Tibial artery (tissue), 4 donors: ENCODE measurements around the gene PCARE.
A peak's percentile ranks its signal among the peaks of the same experiment; 100 is the strongest.

Experiments used
- DNase-seq, 2 donors: peaks; one replicate each; pipeline ENCODE4 v3.0.0-alpha.2; 2019
- H3K27ac ChIP-seq, 2 donors: fragments of 200-600 bp; sonication (generic) in 1 of 2; 1 replicate in 1 of 2; 2 replicates in 1 of 2; pipeline ENCODE4 v1.5.1; 2018 to 2019; ENCODE audit warnings: mild to moderate bottlenecking in 1 of 2
- H3K27me3 ChIP-seq, 2 donors: fragments of 200-600 bp; sonication (generic) in 1 of 2; one replicate each; pipeline versions ENCODE4 v1.5.1 to v1.6.0; 2016 to 2019
- H3K36me3 ChIP-seq, 3 donors: fragments of 200-600 bp; sonication (generic) in 2 of 3; one replicate each; pipeline ENCODE4 v1.5.1; 2016 to 2019; ENCODE audit warnings: mild to moderate bottlenecking in 2 of 3
- H3K4me1 ChIP-seq, 4 donors: fragments of 200-600 bp; sonication (generic) in 2 of 4; 1 replicate in 3 of 4; 2 replicates in 1 of 4; pipeline ENCODE4 v1.5.1; 2016 to 2019
- H3K4me3 ChIP-seq, 2 donors: fragments of 200-600 bp; sonication (generic) in 1 of 2; 1 replicate in 1 of 2; 2 replicates in 1 of 2; pipeline ENCODE4 v1.5.1; 2018 to 2019; ENCODE audit warnings: mild to moderate bottlenecking in 2 of 2
- H3K9me3 ChIP-seq, 3 donors: fragments of 200-600 bp; sonication (generic) in 1 of 3; one replicate each; pipeline ENCODE4 v1.5.1; 2016 to 2019
- intact Hi-C: fragments of 100-400 bp; cut with DNase I; formaldehyde crosslinking; loops from one replicate; pipeline ENCODE4 v1.15.0; 2023; ENCODE audit warnings: low total_unique reads
- TF ChIP-seq, protein P1 (sequence below), 2 experiments: fragments of 200-600 bp in 1 of 2; fragments of 450-650 bp in 1 of 2; IDR thresholded peaks; one replicate each; pipeline ENCODE4 v1.5.1; 2017 to 2019; ENCODE audit warnings: antibody characterized with exemption in 2 of 2, mild to moderate bottlenecking in 1 of 2, moderate library complexity in 1 of 2

PCARE gene

DNA sequence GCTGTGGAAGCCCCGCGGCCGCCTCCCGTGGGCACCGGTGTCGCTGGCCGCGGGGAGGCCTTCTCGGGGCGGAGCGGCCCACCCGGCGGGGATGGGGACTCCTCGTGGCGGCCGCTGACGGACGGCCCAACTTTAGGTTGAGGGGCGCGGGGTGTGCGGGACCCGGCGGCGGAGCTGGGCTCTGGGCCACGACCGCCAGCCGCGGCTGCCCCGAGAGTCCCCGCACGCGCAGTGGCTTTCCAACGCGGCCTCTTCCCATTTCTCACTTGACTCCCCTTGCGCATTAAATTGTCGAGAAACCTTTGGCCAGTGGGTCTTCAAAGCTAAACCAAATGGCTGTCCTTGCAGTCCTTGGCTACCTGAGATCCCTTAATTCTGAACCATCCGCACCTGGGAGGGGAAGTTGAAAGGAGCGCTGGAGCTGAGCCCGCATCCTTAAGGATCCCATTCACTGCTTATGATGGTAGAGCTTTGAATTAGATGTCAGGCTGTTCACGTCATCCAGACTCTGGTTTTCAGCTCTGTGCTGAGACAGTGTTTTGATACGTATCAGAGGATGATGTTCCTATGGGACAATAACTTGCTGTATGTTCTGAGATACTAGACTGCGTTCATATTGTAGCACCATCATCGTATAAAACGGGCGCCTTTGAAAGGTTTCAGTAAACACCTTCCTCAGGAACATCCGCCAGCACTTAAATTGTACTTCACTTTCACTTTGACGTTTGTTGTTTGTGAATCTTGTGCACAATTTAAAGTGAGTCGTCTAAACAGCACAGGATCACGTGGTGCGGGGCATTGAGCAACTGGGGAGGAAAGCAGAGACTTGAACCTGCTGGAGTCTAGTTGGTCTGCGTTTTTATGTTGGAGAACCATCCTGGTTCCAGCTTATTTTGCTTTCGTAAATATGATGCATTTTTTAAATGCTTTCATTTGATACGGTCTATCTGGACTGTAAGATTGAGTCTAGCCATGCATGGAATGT is 41.8 kb upstream of the PCARE start:
- no peaks in the 10 kb centered on the region for H3K36me3 ChIP-seq
- H3K27me3 ChIP-seq: no peaks in the 10 kb centered on the region
- peak overlapping the region; percentile 70 to 92 for H3K4me3 ChIP-seq
- H3K9me3 ChIP-seq: no peaks in the 10 kb centered on the region
- DNase-seq: peak; percentile 80 to 86
- H3K4me1 ChIP-seq: peaks cover 0 to 31% (median 12%) of the 10 kb centered on the region in 4 donors
- H3K27ac ChIP-seq: peak overlapping the region; percentile 78 to 87
- intact Hi-C loops: no loop called here
- TF ChIP-seq, protein P1, sequence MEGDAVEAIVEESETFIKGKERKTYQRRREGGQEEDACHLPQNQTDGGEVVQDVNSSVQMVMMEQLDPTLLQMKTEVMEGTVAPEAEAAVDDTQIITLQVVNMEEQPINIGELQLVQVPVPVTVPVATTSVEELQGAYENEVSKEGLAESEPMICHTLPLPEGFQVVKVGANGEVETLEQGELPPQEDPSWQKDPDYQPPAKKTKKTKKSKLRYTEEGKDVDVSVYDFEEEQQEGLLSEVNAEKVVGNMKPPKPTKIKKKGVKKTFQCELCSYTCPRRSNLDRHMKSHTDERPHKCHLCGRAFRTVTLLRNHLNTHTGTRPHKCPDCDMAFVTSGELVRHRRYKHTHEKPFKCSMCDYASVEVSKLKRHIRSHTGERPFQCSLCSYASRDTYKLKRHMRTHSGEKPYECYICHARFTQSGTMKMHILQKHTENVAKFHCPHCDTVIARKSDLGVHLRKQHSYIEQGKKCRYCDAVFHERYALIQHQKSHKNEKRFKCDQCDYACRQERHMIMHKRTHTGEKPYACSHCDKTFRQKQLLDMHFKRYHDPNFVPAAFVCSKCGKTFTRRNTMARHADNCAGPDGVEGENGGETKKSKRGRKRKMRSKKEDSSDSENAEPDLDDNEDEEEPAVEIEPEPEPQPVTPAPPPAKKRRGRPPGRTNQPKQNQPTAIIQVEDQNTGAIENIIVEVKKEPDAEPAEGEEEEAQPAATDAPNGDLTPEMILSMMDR (IDR thresholded peaks at IDR 0.05): no peak

DNA sequence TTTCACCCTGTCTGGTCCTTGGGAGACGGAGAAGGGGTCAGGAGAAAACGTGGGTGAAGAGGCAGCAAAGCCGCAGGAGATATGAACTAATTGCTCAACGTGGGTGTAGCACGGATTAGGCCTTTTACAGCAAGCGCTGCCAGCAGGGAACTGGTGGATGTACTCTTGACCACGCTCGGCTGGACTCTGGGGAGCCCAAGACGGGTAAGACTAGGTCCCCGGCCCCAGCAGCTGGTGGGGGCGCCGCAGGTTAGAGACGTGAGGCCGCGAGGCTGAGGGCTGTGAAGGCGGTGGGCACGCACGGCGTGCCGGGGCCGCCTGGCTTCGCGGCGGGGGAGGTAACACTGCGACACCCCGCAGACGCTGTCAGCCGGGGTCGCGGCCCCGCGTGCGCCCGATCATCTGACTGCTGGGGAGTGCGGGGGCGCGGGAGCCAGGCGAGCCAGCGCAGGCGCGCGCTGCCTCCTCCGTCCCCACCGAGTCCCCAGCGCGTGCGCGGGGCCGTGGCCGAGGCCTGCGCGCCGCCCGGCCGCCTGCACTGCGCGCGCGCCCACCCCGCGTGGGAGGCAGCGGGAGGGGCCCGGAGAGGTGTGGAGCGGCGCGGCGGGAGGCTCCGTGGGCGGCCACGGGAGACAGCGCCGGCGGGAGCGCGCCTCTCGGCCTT is 40.8 kb upstream of the PCARE start, which contains the start of gene CLIP4:
Gene CLIP4, plus strand, starts transcription at position 470 of the 664 bp plus-strand sequence. CDS start 5,974 bp downstream, outside the sequence.
- H3K4me3 ChIP-seq: peak within 1 kb of the TSS; percentile 70 to 92
- no peaks in the 10 kb centered on the region for H3K36me3 ChIP-seq
- TF ChIP-seq, protein P1 (IDR thresholded peaks at IDR 0.05): no peak
- peak within 1 kb of the TSS; percentile 78 to 87 for H3K27ac ChIP-seq
- peaks cover 0 to 24% (median 12%) of the 10 kb centered on the region in 4 donors for H3K4me1 ChIP-seq
- DNase-seq: peak; percentile 66 to 76
- H3K9me3 ChIP-seq: no peaks in the 10 kb centered on the region
- intact Hi-C loops: no loop called here
- no peaks in the 10 kb centered on the region for H3K27me3 ChIP-seq

DNA sequence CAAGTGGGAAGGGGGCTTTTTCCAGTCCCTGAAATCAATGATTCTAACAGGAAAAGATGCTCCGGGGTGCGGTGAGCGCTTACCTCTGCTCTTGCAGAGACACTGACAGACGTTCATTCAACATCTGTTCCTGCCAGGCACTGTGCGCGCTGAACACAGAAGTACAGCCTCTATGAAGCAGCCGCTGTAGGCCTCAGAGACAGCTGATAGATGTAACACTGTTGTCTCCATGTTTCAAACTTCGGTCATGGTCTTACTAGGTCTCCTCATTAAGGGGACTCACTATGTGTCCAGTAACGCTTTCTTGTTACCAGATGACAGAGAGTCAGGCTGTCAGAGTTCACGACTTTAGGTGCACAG is 40.2 kb upstream of the PCARE start:
- Histone ChIP-seq H3K27me3 (no peaks in the 10 kb centered on the region), H3K4me1 (peaks cover 0 to 22% (median 11%) of the 10 kb centered on the region in 4 donors), H3K36me3 (no peaks in the 10 kb centered on the region), H3K4me3 (peak overlapping the region; percentile 70 to 92), H3K9me3 (no peaks in the 10 kb centered on the region), H3K27ac (peak overlapping the region; percentile 78 to 87)
- intact Hi-C loops: no loop called here
- no peak for DNase-seq
- TF ChIP-seq, protein P1 (IDR thresholded peaks at IDR 0.05): no peak

DNA sequence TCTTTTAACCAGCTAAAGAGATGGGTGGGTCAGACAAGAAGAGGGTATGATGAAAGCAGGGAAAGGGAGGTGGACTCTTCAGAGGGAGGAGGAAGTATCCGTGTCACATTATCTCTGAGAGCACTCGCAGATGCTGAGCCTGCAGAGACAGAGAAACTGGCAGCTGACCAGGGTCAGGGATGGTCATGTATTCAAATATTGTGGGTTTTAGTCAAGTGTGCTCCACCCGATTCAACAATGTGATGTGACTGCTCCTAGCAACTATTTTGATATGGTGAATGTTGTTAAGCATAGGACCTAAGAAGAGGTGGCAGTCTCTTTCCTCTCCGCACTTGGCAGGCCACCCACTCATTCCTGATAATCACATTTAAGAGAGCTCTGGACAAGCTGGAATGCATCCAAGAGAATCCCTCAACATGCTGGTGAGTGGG is 39.6 kb upstream of the PCARE start:
- Histone ChIP-seq H3K27me3 (no peaks in the 10 kb centered on the region), H3K9me3 (no peaks in the 10 kb centered on the region), H3K4me1 (peaks cover 0 to 22% (median 10%) of the 10 kb centered on the region in 4 donors), H3K36me3 (no peaks in the 10 kb centered on the region), H3K27ac (no peak overlapping the region), H3K4me3 (no peak overlapping the region)
- TF ChIP-seq, protein P1 (IDR thresholded peaks at IDR 0.05): no peak
- DNase-seq: peak; percentile 74 to 81
- intact Hi-C loops: no loop called here

DNA sequence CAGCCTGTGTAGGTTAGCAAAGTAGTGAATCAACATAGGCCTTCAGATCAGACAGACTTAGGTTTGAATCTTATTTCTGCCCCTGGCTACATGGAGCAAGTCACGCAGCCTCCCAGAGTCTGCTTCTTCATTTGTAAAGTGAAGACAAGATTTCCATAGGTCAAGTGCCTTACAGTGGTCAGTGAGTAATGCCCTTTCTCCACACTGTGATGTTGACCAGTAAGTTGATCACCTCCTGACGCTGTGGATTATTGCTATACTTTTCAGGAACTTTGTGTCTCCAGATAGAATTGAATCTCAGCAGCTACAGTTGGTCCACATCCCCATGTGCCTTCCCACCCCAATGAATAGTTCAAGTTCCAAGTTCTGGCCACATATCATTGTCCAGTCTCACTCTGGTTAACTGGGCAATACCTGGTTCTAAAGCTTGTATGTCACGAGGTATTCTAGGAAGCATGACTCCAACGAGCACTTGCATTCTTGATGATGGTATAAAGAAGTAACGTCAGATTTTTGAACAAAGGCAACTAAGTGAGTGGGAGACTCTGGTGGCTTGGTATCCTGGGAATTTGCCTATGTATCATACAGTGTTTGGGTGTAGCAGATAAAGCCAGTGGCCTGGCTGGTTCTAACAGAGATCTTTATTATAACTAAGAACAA is 38.8 kb upstream of the PCARE start:
- DNase-seq: no peak
- no peak overlapping the region for H3K27ac ChIP-seq
- intact Hi-C loops: no loop called here

More for the DNA sequence above, 38.8 kb upstream of the PCARE start:
- H3K27me3 ChIP-seq: no peaks in the 10 kb centered on the region
- no peak overlapping the region for H3K4me3 ChIP-seq
- H3K4me1 ChIP-seq: peaks cover 0 to 22% (median 9%) of the 10 kb centered on the region in 4 donors
- no peaks in the 10 kb centered on the region for H3K36me3 ChIP-seq
- no peaks in the 10 kb centered on the region for H3K9me3 ChIP-seq
- TF ChIP-seq, protein P1 (IDR thresholded peaks at IDR 0.05): no peak
